ENCODE results near the gene RDH12.

RDH12 gene

DNA sequence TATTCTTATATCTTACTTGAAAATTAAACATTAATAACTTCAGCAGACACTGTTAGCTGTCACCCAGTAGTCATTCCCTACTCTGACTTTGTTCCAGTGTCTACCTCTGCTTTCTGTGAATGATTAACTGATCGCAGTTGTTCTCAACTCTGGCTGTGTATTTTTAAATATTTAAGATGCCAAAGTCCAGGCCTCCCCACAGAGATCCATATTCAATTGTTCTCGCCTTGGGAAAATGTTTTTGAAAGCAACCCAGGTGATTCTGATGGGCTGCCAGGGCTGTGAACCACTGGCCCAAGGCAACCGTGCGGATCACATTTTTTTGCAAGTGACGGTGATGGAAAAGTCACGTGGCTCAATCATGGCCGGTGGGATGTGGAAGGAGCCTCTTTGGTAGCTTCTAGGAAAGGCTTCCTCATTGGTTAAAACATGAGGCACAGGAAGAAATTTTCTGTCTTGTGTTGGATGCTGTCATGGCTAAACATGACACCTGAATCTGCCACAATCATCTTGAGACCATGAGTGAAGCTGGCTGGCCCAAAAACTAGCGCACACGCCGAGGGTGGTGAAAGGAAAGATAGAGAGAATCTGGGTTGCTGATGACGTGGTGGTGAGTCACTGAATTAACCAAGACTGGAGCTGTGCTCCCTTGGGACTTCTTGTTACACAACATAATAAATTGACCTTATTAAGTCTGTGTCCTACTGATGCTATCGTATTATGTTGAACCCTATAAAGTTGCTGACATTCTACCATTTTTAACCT is 37.2 kb downstream of the RDH12 start:
- Histone ChIP-seq H3K36me3 (no peaks in the 10 kb centered on the region), H3K4me3 (ENCODE audit: low read depth in 1 of 2, low read length in 1 of 2) (no peak overlapping the region), H3K4me1 (ENCODE audit: control insufficient read depth in 1 of 2, insufficient read depth in 1 of 2, low read depth in 1 of 2, low read length in 1 of 2) (no peaks in the 10 kb centered on the region), H3K27me3 (no peaks in the 10 kb centered on the region), H3K27ac (no peak overlapping the region), H3K9me3 (no peaks in the 10 kb centered on the region)
- TF ChIP-seq, protein P1, sequence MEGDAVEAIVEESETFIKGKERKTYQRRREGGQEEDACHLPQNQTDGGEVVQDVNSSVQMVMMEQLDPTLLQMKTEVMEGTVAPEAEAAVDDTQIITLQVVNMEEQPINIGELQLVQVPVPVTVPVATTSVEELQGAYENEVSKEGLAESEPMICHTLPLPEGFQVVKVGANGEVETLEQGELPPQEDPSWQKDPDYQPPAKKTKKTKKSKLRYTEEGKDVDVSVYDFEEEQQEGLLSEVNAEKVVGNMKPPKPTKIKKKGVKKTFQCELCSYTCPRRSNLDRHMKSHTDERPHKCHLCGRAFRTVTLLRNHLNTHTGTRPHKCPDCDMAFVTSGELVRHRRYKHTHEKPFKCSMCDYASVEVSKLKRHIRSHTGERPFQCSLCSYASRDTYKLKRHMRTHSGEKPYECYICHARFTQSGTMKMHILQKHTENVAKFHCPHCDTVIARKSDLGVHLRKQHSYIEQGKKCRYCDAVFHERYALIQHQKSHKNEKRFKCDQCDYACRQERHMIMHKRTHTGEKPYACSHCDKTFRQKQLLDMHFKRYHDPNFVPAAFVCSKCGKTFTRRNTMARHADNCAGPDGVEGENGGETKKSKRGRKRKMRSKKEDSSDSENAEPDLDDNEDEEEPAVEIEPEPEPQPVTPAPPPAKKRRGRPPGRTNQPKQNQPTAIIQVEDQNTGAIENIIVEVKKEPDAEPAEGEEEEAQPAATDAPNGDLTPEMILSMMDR (IDR thresholded peaks at IDR 0.05): no peak

DNA sequence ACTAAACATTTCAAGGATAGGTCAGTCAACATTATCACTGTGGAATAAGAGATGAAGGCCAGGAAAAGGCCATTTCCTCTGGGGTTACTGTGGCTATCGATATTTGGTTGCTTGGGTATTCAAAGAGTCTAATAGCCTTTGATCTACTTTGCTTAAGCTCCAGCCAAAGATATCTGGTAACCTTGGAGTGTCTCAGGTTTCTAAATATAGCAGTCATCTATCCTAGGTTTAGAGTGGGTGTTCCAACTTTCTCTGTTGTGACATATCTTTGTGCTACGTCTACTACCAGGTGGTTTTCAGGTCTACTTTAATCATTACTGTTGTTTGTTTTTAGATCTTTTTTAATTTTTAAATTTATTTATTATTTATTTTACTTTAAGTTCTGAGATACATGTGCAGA is 42.4 kb downstream of the RDH12 start:
- Histone ChIP-seq H3K27ac (no peak overlapping the region), H3K36me3 (peaks cover 31% of the 10 kb centered on the region), H3K4me1 (ENCODE audit: control insufficient read depth in 1 of 2, insufficient read depth in 1 of 2, low read depth in 1 of 2, low read length in 1 of 2) (no peaks in the 10 kb centered on the region), H3K4me3 (ENCODE audit: low read depth in 1 of 2, low read length in 1 of 2) (no peak overlapping the region), H3K9me3 (no peaks in the 10 kb centered on the region), H3K27me3 (no peaks in the 10 kb centered on the region)
- TF ChIP-seq, protein P1 (IDR thresholded peaks at IDR 0.05): no peak

- Histone ChIP-seq H3K4me1 (ENCODE audit: control insufficient read depth in 1 of 2, insufficient read depth in 1 of 2, low read depth in 1 of 2, low read length in 1 of 2) (no peaks in the 10 kb centered on the region), H3K27me3 (no peaks in the 10 kb centered on the region), H3K36me3 (peaks cover 59% of the 10 kb centered on the region), H3K4me3 (ENCODE audit: low read depth in 1 of 2, low read length in 1 of 2) (no peak overlapping the region), H3K27ac (no peak overlapping the region), H3K9me3 (no peaks in the 10 kb centered on the region)
- TF ChIP-seq, protein P1 (IDR thresholded peaks at IDR 0.05): no peak
Observed at GRCh38 chr14:67746927-67747326, 45.2 kb downstream of the RDH12 start.

DNA sequence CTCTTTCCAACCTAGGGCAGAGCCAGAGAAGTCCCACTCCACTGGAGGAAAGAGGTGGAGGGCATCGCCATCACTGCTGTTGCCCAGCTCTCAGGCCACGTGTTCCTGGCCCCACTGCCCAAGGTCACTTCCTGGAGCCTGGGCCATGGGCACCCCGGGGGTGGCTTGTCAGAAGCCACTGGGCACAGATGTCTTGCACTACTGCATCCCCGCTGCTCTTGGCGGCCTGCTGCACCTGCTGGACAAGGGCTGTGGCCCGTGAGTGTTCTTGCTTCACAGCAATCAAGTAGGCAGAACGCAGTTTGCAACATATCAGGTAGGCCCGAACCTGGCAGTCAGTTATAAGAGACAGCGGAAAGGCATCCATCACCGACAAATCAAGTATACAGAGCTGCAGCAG is 46.6 kb downstream of the RDH12 start:
- Histone ChIP-seq H3K36me3 (peaks cover 73% of the 10 kb centered on the region), H3K4me3 (ENCODE audit: low read depth in 1 of 2, low read length in 1 of 2) (no peak overlapping the region), H3K9me3 (no peaks in the 10 kb centered on the region), H3K4me1 (ENCODE audit: control insufficient read depth in 1 of 2, insufficient read depth in 1 of 2, low read depth in 1 of 2, low read length in 1 of 2) (no peaks in the 10 kb centered on the region), H3K27ac (no peak overlapping the region), H3K27me3 (no peaks in the 10 kb centered on the region)
- TF ChIP-seq, protein P1 (IDR thresholded peaks at IDR 0.05): no peak

GRCh38 chr14:67749341-67750084 is 47.8 kb downstream of the RDH12 start:
- Histone ChIP-seq H3K4me1 (ENCODE audit: control insufficient read depth in 1 of 2, insufficient read depth in 1 of 2, low read depth in 1 of 2, low read length in 1 of 2) (no peaks in the 10 kb centered on the region), H3K4me3 (ENCODE audit: low read depth in 1 of 2, low read length in 1 of 2) (no peak overlapping the region), H3K36me3 (peaks cover 85% of the 10 kb centered on the region), H3K27ac (no peak overlapping the region), H3K27me3 (no peaks in the 10 kb centered on the region), H3K9me3 (no peaks in the 10 kb centered on the region)
- TF ChIP-seq, protein P1 (IDR thresholded peaks at IDR 0.05): no peak

Data from neutrophil (primary cell).